Measurements from ENCODE around the gene KCTD8. TPM values are rescaled to one million over a fixed set of nuclear protein-coding genes. Genes with fewer than 3 reads are reported as not detected.
"Not testable (repeated sequence)": the region's sequence is repeated elsewhere in the genome, so short reads cannot be mapped to it uniquely, and the experiment has no call there.

The KCTD8 gene
- total RNA-seq, 2 experiments from 2014 or later: not detected

DNA sequence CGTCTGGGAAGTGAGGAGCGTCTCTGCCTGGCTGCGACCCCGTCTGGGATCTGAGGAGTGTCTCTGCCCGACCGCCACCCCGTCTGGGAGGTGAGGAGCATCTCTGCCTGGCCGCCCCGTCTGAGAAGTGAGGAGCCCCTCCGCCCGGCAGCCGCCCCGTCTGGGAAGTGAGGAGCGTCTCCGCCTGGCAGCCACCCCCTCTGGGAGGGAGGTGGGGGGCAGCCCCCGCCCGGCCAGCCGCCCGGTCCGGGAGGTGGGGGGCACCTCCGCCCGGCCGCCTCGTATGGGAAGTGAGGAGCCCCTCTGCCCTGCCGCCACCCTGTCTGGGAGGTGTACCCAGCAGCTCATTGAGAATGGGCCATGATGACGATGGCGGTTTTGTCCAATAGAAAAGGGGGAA is 280.8 kb downstream of the KCTD8 start:
- H3K9me3 Mint-ChIP-seq; POLR2A ChIA-PET; ATAC-seq (ENCODE audit: low read depth); H3K27me3 Mint-ChIP-seq; H3K27ac Mint-ChIP-seq; DNase-seq; H3K4me3 Mint-ChIP-seq; H3K4me1 Mint-ChIP-seq; H3K36me3 Mint-ChIP-seq: not testable (repeated sequence)

DNA sequence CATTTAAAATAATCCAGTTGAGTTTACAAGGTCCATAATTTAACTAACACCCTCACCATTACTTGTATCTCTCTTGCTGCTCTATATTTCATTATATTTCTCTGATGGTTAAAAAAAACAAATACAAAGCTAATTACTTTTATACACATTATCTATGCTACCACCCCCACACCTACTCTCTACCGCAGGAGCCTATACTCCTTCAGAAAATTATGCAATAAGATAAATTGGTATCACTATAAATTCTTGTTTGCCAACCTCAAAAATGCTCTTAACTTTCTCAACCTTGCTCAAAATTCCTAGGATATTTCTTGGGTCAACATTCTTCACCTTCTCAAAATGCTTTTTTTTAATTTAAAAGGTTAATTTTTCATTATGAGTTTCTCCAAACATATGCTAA is 282.7 kb downstream of the KCTD8 start:
- Mint-ChIP-seq H3K4me3 (no peak overlapping the region), H3K27me3 (no peaks in the 10 kb centered on the region), H3K27ac (no peak overlapping the region), H3K4me1 (no peaks in the 10 kb centered on the region), H3K36me3 (no peaks in the 10 kb centered on the region), H3K9me3 (peaks cover 3% of the 10 kb centered on the region)
- no peak for ATAC-seq (ENCODE audit: low read depth)
- no peak for DNase-seq
- POLR2A ChIA-PET: no interaction called here

DNA sequence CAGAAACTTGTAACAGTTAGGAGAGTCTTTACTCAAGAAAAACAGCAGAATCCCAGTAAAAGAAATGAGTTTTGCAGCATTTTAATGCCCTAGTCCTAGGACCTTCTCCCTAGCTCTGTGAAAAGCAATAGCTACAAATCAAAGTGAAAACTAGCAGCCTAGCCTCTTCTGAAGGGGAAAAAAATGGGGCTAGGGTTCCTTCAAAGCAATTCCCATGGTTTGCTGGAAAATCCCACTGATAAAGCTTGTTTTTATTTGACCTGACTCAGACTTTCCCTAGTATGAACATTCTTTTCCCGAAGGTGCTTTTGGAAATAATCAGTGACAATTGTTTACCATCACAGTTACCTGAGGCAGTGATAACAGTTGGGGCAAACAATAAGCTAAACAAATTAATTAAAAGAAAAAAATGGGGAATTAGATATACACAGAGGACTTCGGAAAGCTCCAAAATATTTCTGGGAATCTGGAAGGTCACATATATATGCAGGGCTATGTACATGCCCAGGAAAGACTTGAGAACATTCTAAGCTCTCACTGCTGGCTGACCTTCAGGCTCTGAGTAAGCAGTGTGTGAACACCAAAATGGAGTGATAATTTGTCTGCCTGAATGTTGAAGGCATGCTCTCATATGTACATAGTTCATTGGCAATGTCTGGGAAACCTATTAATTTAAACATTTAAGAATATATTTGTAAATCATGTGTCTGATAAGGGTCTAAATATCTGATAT is 285.9 kb downstream of the KCTD8 start:
- Mint-ChIP-seq H3K36me3 (no peaks in the 10 kb centered on the region), H3K27ac (no peak overlapping the region), H3K4me1 (no peaks in the 10 kb centered on the region), H3K27me3 (no peaks in the 10 kb centered on the region), H3K4me3 (no peak overlapping the region), H3K9me3 (peaks cover 1% of the 10 kb centered on the region)
- ATAC-seq (ENCODE audit: low read depth): no peak
- DNase-seq: no peak
- POLR2A ChIA-PET: no interaction called here

DNA sequence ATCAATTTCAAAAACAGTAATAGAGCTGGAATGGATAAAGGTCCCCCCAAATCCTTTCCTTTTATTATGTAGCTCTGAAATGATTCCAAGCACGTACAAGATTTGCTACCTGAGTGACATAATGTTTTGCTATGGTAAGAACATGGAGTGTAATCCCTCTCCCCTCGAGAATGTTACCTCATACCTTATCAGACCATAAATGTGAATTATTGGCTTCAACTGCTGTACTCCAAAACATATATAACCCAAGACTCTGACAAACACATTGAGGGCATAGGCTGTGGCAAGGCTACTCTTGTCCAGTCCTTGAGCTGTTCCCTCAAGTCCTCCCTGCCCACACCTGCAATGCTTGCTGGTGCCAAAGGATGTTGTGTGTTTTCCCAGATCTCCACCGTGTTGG is 286.9 kb downstream of the KCTD8 start:
- no peak overlapping the region for H3K27ac Mint-ChIP-seq
- H3K27me3 Mint-ChIP-seq: no peaks in the 10 kb centered on the region
- no peaks in the 10 kb centered on the region for H3K36me3 Mint-ChIP-seq
- no peak for ATAC-seq (ENCODE audit: low read depth)
- POLR2A ChIA-PET: no interaction called here
- DNase-seq: no peak
- no peak overlapping the region for H3K4me3 Mint-ChIP-seq
- peaks cover 4% of the 10 kb centered on the region for H3K9me3 Mint-ChIP-seq
- no peaks in the 10 kb centered on the region for H3K4me1 Mint-ChIP-seq

DNA sequence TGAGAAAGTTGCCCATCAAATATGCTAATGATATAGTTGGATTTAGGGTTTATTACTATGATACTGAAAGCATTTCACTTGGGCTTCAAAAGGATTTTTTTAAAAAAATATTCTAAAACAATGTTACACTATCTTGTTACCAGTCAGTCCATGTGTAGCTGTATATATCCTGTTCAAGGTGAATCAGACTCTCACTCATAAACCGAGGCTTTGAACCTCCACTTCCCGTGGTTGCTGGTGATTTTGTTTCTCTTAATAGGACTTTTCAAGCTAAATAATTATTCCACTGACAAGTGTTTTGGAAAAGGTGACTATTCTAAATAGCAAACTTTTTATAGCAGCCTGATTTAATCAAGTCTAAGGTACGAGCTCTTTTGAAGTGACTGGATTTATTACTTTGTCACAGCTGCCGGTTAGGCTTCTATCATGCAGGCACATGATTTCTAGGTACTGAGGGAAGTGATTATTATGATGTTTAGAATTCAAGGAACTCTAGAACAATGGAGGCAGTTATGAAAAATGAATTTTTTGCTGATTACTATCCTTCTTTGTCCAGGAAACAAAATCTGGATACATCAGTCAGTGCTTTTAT is 287.7 kb downstream of the KCTD8 start:
- Mint-ChIP-seq H3K27me3 (no peaks in the 10 kb centered on the region), H3K36me3 (no peaks in the 10 kb centered on the region), H3K27ac (no peak overlapping the region), H3K4me3 (no peak overlapping the region), H3K4me1 (no peaks in the 10 kb centered on the region), H3K9me3 (peaks cover 4% of the 10 kb centered on the region)
- DNase-seq (no peak), ATAC-seq (ENCODE audit: low read depth) (no peak)
- POLR2A ChIA-PET: no interaction called here

DNA sequence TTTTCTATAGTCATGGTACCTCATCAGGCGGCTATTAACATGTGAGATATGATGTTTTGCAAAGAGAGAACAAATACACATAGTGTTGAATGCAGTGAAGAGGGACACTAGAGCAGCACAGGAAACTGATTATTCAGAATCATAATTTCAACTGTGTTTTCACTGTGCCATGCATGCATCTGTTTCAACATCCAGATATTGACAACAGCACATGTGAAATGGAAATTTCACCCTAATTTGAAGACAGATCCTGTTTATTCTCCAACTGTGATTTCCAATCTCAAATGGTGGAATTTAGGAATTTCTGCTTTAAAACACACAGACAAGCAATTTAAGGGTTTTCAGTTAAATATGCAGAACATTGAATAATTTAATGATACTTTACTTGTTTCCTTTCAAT is 288.6 kb downstream of the KCTD8 start:
- Mint-ChIP-seq H3K9me3 (peaks cover 4% of the 10 kb centered on the region), H3K27ac (no peak overlapping the region), H3K4me3 (no peak overlapping the region), H3K36me3 (no peaks in the 10 kb centered on the region), H3K27me3 (no peaks in the 10 kb centered on the region), H3K4me1 (no peaks in the 10 kb centered on the region)
- POLR2A ChIA-PET: no interaction called here
- no peak for ATAC-seq (ENCODE audit: low read depth)
- no peak for DNase-seq

DNA sequence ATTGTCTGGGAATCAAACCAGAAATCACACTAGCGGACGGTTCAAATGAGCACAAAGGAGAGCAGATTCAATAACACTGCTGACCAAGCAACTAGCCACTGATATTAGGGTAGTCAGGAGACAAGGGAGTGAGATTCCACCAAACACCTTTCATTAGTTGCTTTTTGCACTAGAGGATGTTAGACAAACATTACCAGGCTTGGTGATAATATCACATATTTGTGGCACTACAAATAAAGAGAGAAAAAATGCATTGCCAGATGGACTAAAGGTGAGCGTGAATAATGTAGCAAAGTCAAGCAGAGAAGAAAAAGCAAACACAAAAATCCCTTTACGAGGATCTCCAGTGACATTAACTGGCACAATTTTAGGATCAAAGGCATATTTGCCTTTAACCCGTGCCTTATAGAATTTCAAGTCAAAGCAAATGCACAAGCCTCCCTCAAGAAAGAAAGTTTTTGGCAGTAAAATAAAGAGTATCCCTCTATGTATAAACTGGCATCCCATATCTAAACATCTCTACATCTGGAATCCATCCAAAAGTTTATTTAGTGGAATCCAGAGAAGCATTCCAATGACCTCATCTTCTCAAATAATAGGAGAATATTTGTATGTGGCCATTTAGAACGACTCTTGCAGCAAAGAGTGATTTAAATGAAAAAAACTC is 290.9 kb downstream of the KCTD8 start:
- no peak for ATAC-seq (ENCODE audit: low read depth)
- POLR2A ChIA-PET: no interaction called here
- no peak overlapping the region for H3K4me3 Mint-ChIP-seq
- DNase-seq: no peak
- no peaks in the 10 kb centered on the region for H3K36me3 Mint-ChIP-seq
- peaks cover 4% of the 10 kb centered on the region for H3K9me3 Mint-ChIP-seq
- no peaks in the 10 kb centered on the region for H3K4me1 Mint-ChIP-seq
- H3K27ac Mint-ChIP-seq: no peak overlapping the region
- no peaks in the 10 kb centered on the region for H3K27me3 Mint-ChIP-seq

DNA sequence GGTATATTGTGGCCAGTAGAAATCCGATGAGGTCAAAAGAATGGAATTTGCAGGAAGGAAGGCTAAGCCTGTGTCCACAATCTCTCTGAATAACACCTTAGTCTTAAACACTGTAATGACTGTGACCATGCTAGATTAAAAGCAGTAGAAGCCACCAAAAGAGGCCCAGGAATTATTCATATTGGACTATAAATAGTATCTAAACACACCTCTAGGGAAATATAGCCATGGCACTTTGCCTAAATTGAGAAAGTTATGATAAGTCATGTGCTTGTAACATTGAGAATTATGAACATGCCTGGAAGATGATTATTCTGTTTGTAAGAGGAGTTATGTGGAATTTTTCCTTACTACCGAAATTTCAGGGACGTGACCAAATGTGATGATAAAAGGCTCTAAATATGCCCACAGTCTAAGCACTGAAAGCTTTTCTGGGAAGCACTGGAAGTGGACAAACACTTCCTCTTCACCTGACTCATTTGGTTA is 298.5 kb downstream of the KCTD8 start:
- H3K36me3 Mint-ChIP-seq: no peaks in the 10 kb centered on the region
- no peaks in the 10 kb centered on the region for H3K27me3 Mint-ChIP-seq
- POLR2A ChIA-PET: no interaction called here
- H3K27ac Mint-ChIP-seq: no peak overlapping the region
- peaks cover 4% of the 10 kb centered on the region for H3K9me3 Mint-ChIP-seq
- H3K4me3 Mint-ChIP-seq: no peak overlapping the region
- H3K4me1 Mint-ChIP-seq: no peaks in the 10 kb centered on the region
- DNase-seq (no peak), ATAC-seq (ENCODE audit: low read depth) (no peak)

DNA sequence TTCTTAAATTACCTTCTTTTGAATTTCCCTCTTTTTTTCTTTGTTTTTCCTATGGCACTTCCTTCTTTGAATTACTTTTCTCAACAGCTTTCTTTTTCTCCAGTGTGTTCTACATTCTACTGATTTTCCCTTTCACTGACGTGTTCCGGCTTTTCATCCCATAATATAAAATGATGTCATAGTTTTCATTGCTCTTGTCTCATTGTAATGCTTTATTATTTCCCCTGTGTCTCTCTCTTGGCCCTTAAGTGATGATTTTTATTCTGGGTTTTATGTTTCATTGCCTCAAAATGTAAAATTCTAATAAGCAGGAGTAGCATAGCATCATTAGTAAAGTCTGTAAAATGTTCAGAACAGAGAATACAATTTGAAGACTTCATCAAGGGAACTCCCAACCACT is 299.3 kb downstream of the KCTD8 start:
- DNase-seq (no peak), ATAC-seq (ENCODE audit: low read depth) (no peak)
- no peak overlapping the region for H3K4me3 Mint-ChIP-seq
- no peak overlapping the region for H3K27ac Mint-ChIP-seq
- no peaks in the 10 kb centered on the region for H3K36me3 Mint-ChIP-seq
- H3K4me1 Mint-ChIP-seq: no peaks in the 10 kb centered on the region
- POLR2A ChIA-PET: no interaction called here
- H3K27me3 Mint-ChIP-seq: no peaks in the 10 kb centered on the region
- H3K9me3 Mint-ChIP-seq: peaks cover 4% of the 10 kb centered on the region

DNA sequence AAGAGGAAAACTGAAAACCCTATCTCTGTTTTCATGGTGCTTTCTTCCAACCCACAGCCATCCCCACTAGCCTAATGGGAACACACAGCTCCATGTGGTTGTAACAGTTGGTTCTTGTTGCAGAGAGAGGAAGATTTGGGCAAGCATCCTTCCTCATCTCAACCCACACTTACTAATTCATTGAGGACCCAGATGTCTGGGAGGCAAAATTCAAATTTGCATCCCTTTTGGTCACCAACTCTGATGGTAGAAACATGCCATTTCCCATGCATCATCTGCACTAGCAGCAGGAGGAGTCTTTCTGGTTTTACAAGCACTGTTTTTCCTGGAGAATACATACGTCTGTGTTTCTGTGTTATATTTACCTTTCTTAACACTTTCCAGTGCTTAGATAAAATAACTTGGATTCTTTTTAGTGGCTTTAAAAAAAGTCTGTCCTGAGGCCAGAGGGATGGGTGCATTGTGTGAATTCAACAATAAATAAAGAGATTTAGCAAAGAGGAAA is 301.0 kb downstream of the KCTD8 start:
- Mint-ChIP-seq H3K4me1 (no peaks in the 10 kb centered on the region), H3K9me3 (peaks cover 4% of the 10 kb centered on the region), H3K4me3 (no peak overlapping the region), H3K36me3 (no peaks in the 10 kb centered on the region), H3K27ac (no peak overlapping the region), H3K27me3 (no peaks in the 10 kb centered on the region)
- ATAC-seq (ENCODE audit: low read depth): no peak
- POLR2A ChIA-PET: no interaction called here
- DNase-seq: no peak

DNA sequence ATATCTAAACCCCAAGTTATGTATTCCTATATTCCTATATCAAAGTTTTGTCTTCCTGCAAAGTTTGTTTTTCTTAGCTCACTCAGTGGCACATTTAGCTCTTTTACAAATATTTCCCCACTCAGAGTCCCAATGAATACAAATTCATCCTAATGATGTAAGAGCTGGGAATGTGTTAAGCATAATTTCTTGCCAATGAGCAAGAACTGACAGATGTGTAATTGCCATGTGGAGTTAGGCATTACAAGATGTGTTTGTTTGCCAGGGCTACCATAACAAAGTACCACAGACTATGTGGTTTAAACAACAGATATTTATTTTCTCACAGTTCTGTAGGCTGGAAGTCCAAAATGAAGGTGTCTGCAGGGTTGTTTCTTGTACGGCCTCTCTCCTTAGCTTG is 302.1 kb downstream of the KCTD8 start:
- no peaks in the 10 kb centered on the region for H3K36me3 Mint-ChIP-seq
- H3K9me3 Mint-ChIP-seq: peaks cover 4% of the 10 kb centered on the region
- no peak overlapping the region for H3K27ac Mint-ChIP-seq
- POLR2A ChIA-PET: no interaction called here
- no peaks in the 10 kb centered on the region for H3K27me3 Mint-ChIP-seq
- H3K4me3 Mint-ChIP-seq: no peak overlapping the region
- DNase-seq (no peak), ATAC-seq (ENCODE audit: low read depth) (no peak)
- H3K4me1 Mint-ChIP-seq: no peaks in the 10 kb centered on the region

DNA sequence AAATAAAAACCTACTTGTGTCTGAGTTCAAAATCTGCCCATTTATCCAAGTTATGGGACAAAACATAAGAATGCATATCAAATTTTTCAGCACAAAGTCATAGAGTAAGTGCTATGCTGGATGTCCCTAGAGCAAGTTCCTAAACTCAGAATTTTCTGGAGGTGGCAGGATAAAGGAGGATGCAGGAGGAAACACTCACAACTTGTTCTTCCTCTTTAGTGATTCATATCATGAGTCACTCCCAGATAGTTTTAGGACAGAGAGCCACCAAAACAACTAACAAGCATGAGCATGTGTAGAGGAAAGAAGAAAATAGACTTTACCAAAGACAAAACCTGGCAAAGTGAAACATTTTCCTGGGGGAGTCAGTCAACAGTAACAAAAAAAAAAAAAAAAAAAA is 302.7 kb downstream of the KCTD8 start:
- ATAC-seq (ENCODE audit: low read depth): no peak
- Mint-ChIP-seq H3K4me3 (no peak overlapping the region), H3K27ac (no peak overlapping the region), H3K36me3 (no peaks in the 10 kb centered on the region), H3K27me3 (no peaks in the 10 kb centered on the region), H3K4me1 (no peaks in the 10 kb centered on the region), H3K9me3 (peaks cover 3% of the 10 kb centered on the region)
- DNase-seq: no peak
- POLR2A ChIA-PET: no interaction called here

DNA sequence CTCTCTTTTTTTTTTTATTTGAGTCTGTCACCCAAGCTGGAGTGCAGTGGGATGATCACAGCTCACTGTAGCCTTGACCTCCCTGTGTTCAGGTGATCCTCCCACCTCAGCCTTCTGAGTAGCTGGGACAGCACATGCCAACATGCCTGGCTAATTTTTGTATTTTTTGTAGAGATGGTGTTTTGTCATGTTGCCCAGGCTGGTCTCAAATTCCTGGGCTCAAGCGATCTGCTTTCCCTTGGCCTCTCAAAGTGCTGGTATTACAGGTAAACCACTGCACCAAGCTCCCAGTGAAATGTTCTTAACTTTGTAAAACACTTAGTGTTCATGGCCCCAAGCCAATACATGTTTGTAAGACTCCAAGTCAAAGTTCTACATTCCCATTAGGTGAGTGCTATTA is 316.1 kb downstream of the KCTD8 start:
- DNase-seq: no peak

More for the DNA sequence above, 316.1 kb downstream of the KCTD8 start:
- ATAC-seq (ENCODE audit: low read depth): no peak
- Mint-ChIP-seq H3K27me3 (no peaks in the 10 kb centered on the region), H3K4me1 (no peaks in the 10 kb centered on the region), H3K27ac (no peak overlapping the region), H3K9me3 (no peaks in the 10 kb centered on the region), H3K4me3 (no peak overlapping the region), H3K36me3 (no peaks in the 10 kb centered on the region)
- POLR2A ChIA-PET: no interaction called here
